T-helper 2 cell treated with Interferon-gamma antibody and Interleukin-4, amounts not matched to agents 100 ng/mL and 5 ng/mL, for 36 hours (primary cell): ENCODE measurements around the gene OOEP. TPM values are rescaled to one million over a fixed set of nuclear protein-coding genes. Genes with fewer than 3 reads are reported as not detected.

Source experiments
- intact Hi-C: fragments of 100-400 bp; cut with micrococcal nuclease; formaldehyde crosslinking; loops from one replicate; pipeline ENCODE4 v1.15.1; 2023
- total RNA-seq: library from RNA; stranded (reverse); gene quantifications from 2 replicates; pipeline ENCODE4 v1.2.3, GENCODE V29; 2022

Gene OOEP
- total RNA-seq, 1 donor from 2014 or later = 0.66 TPM

DNA sequence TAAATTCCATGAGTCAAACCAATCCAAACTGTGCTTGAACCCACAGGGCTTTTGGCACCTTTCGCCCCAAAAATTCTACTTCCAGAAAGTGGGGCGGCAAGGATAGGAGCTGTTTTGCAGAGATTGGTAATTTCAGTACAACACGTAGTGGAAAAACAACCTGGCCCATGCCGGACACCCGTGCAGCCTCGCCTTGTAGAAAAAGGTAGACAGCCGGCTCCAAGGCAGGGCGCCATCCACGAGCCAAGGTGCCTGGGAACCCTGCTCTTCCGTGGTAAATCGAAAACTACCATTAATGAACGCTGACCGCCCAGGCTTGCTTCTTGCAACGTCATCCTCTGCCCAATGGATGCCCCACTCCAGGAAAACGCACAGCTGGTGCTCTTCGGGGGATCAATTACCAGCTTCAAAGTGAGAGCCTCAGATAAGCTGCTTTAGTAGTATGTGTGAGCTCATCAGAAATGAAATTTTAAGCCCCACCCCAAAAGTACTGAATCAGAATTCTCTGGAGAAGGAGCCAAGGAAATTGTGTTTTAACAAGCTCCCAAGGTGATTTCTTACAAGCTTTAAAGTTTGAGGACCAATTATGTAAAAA, 1.8 kb downstream of the OOEP start:
- intact Hi-C loops = no loop called here

- intact Hi-C loops = no loop called here
Measured at GRCh38 chr6:73364549-73364948, 5.1 kb downstream of the OOEP start.

DNA sequence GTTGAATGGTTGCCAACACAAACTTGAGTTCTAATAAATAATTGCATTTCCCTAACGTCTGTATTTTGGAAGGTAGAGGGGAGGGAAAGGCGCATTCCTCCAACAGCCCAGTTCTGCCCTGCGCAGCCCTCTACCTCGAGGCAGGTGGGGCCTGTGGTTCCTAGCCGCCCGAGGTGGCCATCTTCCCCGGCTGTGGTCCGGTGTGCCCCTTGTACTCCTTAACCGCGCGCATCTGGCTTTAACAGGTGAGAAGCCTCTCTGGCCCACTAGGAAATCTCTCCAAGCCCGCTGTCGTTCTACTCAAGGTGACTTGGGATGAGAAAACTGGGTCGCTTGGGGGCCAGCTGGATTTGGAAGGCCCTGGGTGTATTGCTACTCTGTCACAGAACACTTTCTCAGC, 5.6 kb downstream of the OOEP start:
- intact Hi-C loops = no loop called here

DNA sequence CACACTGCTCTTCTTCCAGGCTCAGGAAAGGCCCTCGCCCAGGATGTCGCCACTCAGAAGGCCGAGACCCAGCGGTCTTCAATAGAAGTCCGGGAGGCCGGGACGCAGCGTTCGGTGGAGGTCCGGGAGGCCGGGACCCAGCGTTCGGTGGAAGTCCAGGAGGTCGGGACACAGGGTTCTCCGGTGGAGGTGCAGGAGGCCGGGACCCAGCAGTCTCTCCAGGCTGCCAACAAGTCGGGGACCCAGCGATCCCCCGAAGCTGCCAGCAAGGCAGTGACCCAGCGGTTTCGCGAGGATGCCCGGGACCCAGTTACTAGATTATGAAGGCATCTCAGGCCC, 6.2 kb downstream of the OOEP start:
- intact Hi-C loops = no loop called here

GRCh38 chr6:73362869-73363536, 6.7 kb downstream of the OOEP start:
- intact Hi-C loops = no loop called here

- intact Hi-C loops = no loop called here
Measured at GRCh38 chr6:73362358-73362757, 7.3 kb downstream of the OOEP start, which contains the start of gene KHDC3L. Gene KHDC3L (plus strand): TSS chr6:73362658. CDS start chr6:73362730, 72 bp downstream.

DNA sequence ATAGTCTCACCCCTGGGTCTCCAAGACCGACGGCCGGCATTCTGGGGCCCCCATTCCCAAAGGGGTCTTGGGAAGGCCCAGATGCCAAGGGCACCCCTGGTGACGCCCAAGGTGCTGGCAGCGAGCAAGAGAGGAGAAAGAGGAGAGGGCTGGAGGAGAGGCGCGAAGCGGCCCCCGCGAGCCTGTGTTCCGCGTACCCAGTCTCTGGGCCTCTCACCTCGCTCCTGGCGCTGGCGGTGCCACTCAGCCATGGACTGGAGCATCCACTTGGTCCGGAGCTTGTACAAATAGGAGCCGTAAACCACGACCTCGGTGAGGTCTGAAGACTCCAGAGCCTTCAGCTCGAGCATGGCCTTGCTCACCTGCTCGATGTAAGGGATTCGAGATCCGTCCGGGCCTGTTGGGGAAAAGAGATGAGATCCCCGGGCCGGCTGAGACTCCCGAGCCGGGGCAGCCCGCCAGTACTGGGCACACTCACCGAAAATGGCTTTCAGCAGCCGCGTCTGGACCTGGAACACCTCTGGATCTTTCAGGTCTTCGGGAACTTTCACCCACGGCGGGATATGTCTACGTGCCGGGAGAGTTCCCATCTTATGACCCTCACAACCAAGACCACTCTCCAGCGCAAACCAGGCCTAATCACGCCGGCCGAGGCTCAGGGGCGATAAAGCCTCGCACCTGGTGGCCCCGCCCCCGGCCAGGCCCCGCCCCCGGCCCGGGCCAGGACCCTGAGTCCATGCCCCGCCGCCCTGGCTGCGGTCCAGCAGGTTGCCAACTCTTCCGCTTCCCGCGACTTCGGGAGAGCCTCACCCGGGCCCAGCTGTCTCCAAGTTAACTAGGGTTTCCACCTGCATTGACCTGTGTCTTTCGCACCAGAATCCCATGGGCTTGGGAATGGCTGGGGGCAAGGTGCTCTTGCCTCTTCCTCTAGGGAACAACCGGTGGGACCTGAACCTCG, 15.8 kb downstream of the OOEP start, which contains the start of gene DPPA5:
Gene DPPA5 (minus strand): TSS at position 641 of the 958 bp plus-strand sequence. CDS start 51 bp downstream, at position 590.
- intact Hi-C loops = no loop called here

GRCh38 chr6:73349311-73349710, 20.4 kb downstream of the OOEP start:
- intact Hi-C loops = no loop called here

- intact Hi-C loops = no loop called here
Measured at GRCh38 chr6:73348550-73349204, 21.0 kb downstream of the OOEP start.

- intact Hi-C loops = no loop called here
Measured at GRCh38 chr6:73343164-73343563, 26.5 kb downstream of the OOEP start.

- intact Hi-C loops = no loop called here
Measured at GRCh38 chr6:73342174-73342573, 27.5 kb downstream of the OOEP start.

GRCh38 chr6:73341335-73341734, 28.4 kb downstream of the OOEP start:
- intact Hi-C loops = no loop called here

DNA sequence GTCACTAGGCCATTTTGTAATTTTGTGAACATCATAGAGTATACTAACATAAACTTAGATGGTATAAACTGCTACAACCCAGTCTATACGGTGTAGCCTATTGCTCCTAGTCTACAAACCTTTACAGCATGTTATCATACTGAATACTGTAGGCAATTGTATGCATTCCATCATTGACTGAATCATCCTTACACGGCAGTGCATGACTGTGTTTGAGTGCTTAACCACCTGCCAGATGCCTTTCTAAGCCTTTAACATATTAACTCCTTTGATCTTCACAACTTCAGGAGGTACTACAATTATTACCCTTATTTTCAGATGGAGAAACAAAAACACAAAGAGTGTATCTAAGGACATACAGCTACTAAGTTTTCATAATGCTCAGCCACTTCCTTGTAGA, 29.6 kb downstream of the OOEP start:
- intact Hi-C loops = no loop called here

DNA sequence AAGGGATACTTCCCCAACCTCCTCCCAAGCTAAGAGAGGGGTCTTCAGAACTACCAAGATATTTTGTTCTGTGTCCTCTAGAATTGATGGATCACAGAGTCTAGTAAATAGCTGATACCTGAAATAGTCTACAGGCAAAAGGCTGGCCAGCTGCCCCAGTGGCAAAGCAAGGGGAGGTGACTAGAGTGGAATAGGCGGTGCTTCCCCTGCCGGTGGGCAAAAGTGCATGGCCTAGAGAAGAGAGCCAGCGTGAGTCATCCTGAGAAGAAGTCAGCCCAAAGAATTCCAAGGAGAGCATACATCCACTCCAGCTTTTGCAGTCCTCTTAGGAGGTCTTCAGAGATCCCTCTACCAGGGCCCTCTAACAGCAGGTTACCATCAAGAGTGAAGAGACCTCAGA, 30.4 kb downstream of the OOEP start:
- intact Hi-C loops = no loop called here

- intact Hi-C loops = loop anchor here (5.0 kb wide), 2 partner anchors 147 to 712 kb away; no protein-coding TSS in a partner anchor
Measured at GRCh38 chr6:73329201-73329600, 40.5 kb downstream of the OOEP start.

DNA sequence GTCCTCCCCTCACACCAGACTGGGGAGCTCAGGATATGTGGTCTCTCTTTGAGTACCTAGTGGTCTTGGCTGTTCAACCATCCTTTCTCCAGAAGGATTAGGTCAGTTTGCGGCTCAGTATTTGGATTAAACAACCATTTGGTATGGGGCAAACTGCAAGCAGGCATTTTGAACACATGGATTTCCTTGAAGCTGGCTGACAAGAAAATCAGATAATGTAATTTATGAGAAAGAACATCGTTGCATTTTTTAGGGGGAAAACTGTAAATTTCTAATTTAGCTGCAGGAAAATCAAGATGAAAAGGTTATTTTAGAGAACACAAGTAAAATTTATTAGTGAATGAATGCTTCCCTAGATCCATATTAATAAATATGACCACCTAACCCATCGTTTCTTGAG, 40.9 kb downstream of the OOEP start:
- intact Hi-C loops = loop anchor here (5.0 kb wide), 2 partner anchors 146 to 711 kb away; no protein-coding TSS in a partner anchor

- intact Hi-C loops = loop anchor here (1.0 to 5.0 kb wide), 5 partner anchors 40 to 913 kb away; no protein-coding TSS in a partner anchor
Measured at GRCh38 chr6:73325656-73326055, 44.0 kb downstream of the OOEP start.

- intact Hi-C loops = no loop called here
Measured at GRCh38 chr6:73323323-73323722, 46.4 kb downstream of the OOEP start.
